Measurements from ENCODE around the gene HCN2. TPM values are rescaled to one million over a fixed set of nuclear protein-coding genes. Genes with fewer than 3 reads are reported as not detected.

The HCN2 gene
- polyA plus RNA-seq, 1 donor from 2014 or later: 4.7 TPM

GRCh38 chr19:644363-644762, 54.7 kb downstream of the HCN2 start:
- no peaks in the 10 kb centered on the region for H3K79me2 ChIP-seq (replicated peaks; ENCODE audit: insufficient read depth, low read length)
- no peak overlapping the region for H2AFZ ChIP-seq (ENCODE audit: low read depth, low read length)
- H3K27me3 ChIP-seq (ENCODE audit: insufficient read depth, low read depth, low read length): no peaks in the 10 kb centered on the region
- H4K20me1 ChIP-seq (ENCODE audit: insufficient read depth): no peaks in the 10 kb centered on the region
- no peaks in the 10 kb centered on the region for H3F3A ChIP-seq (ENCODE audit: insufficient read depth, low read length, poor library complexity, severe bottlenecking)
- no peak overlapping the region for H3K27ac ChIP-seq (ENCODE audit: low read length)
- no peaks in the 10 kb centered on the region for H3K9me3 ChIP-seq (ENCODE audit: low read length)
- H3K4me3 ChIP-seq (ENCODE audit: low read length): no peak overlapping the region
- no peaks in the 10 kb centered on the region for H3K9me2 ChIP-seq (ENCODE audit: insufficient read depth, low read length)
- H3K4me2 ChIP-seq (ENCODE audit: low read length): no peak overlapping the region
- no peak overlapping the region for H3K9ac ChIP-seq (ENCODE audit: low read length)
- TF ChIP-seq REST (IDR thresholded peaks at IDR 0.05; ENCODE audit: borderline replicate concordance) (no peak), EZH2 (IDR thresholded peaks at IDR 0.05; ENCODE audit: borderline replicate concordance, insufficient read depth, low read length, poor library complexity, severe bottlenecking) (no peak), MXI1 (conservative IDR thresholded peaks at IDR 0.05; ENCODE audit: poor library complexity, severe bottlenecking) (no peak), POLR2AphosphoS5 (IDR thresholded peaks at IDR 0.05) (no peak), SMC3 (conservative IDR thresholded peaks at IDR 0.05; ENCODE audit: poor library complexity) (no peak), TAF1 (IDR thresholded peaks at IDR 0.05; ENCODE audit: low read depth) (no peak), RAD21 (conservative IDR thresholded peaks at IDR 0.05) (no peak), EP300 (conservative IDR thresholded peaks at IDR 0.05; ENCODE audit: poor library complexity, severe bottlenecking) (no peak)
- TF ChIP-seq, protein P1, sequence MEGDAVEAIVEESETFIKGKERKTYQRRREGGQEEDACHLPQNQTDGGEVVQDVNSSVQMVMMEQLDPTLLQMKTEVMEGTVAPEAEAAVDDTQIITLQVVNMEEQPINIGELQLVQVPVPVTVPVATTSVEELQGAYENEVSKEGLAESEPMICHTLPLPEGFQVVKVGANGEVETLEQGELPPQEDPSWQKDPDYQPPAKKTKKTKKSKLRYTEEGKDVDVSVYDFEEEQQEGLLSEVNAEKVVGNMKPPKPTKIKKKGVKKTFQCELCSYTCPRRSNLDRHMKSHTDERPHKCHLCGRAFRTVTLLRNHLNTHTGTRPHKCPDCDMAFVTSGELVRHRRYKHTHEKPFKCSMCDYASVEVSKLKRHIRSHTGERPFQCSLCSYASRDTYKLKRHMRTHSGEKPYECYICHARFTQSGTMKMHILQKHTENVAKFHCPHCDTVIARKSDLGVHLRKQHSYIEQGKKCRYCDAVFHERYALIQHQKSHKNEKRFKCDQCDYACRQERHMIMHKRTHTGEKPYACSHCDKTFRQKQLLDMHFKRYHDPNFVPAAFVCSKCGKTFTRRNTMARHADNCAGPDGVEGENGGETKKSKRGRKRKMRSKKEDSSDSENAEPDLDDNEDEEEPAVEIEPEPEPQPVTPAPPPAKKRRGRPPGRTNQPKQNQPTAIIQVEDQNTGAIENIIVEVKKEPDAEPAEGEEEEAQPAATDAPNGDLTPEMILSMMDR (IDR thresholded peaks at IDR 0.05; ENCODE audit: poor library complexity, severe bottlenecking): no peak
- no peaks in the 10 kb centered on the region for H3K36me3 ChIP-seq (ENCODE audit: insufficient read depth, low read length)

- H3K27ac ChIP-seq (ENCODE audit: low read length): no peak overlapping the region
- H2AFZ ChIP-seq (ENCODE audit: low read depth, low read length): no peak overlapping the region
- H3K9ac ChIP-seq (ENCODE audit: low read length): no peak overlapping the region
- no peaks in the 10 kb centered on the region for H3K9me3 ChIP-seq (ENCODE audit: low read length)
- TF ChIP-seq MXI1 (conservative IDR thresholded peaks at IDR 0.05; ENCODE audit: poor library complexity, severe bottlenecking) (no peak), REST (IDR thresholded peaks at IDR 0.05; ENCODE audit: borderline replicate concordance) (no peak), SMC3 (conservative IDR thresholded peaks at IDR 0.05; ENCODE audit: poor library complexity) (no peak), TAF1 (IDR thresholded peaks at IDR 0.05; ENCODE audit: low read depth) (no peak), EZH2 (IDR thresholded peaks at IDR 0.05; ENCODE audit: borderline replicate concordance, insufficient read depth, low read length, poor library complexity, severe bottlenecking) (no peak), POLR2AphosphoS5 (IDR thresholded peaks at IDR 0.05) (no peak), RAD21 (conservative IDR thresholded peaks at IDR 0.05) (no peak), EP300 (conservative IDR thresholded peaks at IDR 0.05; ENCODE audit: poor library complexity, severe bottlenecking) (no peak)
- TF ChIP-seq, protein P1 (IDR thresholded peaks at IDR 0.05; ENCODE audit: poor library complexity, severe bottlenecking): no peak
- H3K36me3 ChIP-seq (ENCODE audit: insufficient read depth, low read length): no peaks in the 10 kb centered on the region
- no peaks in the 10 kb centered on the region for H3F3A ChIP-seq (ENCODE audit: insufficient read depth, low read length, poor library complexity, severe bottlenecking)
- H3K27me3 ChIP-seq (ENCODE audit: insufficient read depth, low read depth, low read length): no peaks in the 10 kb centered on the region
- no peaks in the 10 kb centered on the region for H4K20me1 ChIP-seq (ENCODE audit: insufficient read depth)
- H3K4me2 ChIP-seq (ENCODE audit: low read length): no peak overlapping the region
- H3K9me2 ChIP-seq (ENCODE audit: insufficient read depth, low read length): no peaks in the 10 kb centered on the region
- H3K4me3 ChIP-seq (ENCODE audit: low read length): no peak overlapping the region
- H3K79me2 ChIP-seq (replicated peaks; ENCODE audit: insufficient read depth, low read length): no peaks in the 10 kb centered on the region
Observed at GRCh38 chr19:644789-645188, 55.1 kb downstream of the HCN2 start.

Data from neural cell (in vitro differentiated cells).